GM23248 (cell line): ENCODE data around the gene UMODL1.

Experiments used
- EZH2 ChIP-seq: fragments of 200-600 bp; sonication (generic); IDR thresholded peaks from 2 replicates; pipeline ENCODE4 v1.6.1; 2018; ENCODE audit warnings: antibody characterized with exemption, mild to moderate bottlenecking; ENCODE audit not compliant: insufficient read depth, poor library complexity, severe bottlenecking
- EZH2phosphoT487 ChIP-seq: fragments of 200-600 bp; sonication (generic); IDR thresholded peaks from 2 replicates; pipeline ENCODE4 v1.6.1; 2018; ENCODE audit warnings: antibody characterized with exemption, moderate library complexity, mild to moderate bottlenecking, low read depth; ENCODE audit not compliant: insufficient read depth

DNA sequence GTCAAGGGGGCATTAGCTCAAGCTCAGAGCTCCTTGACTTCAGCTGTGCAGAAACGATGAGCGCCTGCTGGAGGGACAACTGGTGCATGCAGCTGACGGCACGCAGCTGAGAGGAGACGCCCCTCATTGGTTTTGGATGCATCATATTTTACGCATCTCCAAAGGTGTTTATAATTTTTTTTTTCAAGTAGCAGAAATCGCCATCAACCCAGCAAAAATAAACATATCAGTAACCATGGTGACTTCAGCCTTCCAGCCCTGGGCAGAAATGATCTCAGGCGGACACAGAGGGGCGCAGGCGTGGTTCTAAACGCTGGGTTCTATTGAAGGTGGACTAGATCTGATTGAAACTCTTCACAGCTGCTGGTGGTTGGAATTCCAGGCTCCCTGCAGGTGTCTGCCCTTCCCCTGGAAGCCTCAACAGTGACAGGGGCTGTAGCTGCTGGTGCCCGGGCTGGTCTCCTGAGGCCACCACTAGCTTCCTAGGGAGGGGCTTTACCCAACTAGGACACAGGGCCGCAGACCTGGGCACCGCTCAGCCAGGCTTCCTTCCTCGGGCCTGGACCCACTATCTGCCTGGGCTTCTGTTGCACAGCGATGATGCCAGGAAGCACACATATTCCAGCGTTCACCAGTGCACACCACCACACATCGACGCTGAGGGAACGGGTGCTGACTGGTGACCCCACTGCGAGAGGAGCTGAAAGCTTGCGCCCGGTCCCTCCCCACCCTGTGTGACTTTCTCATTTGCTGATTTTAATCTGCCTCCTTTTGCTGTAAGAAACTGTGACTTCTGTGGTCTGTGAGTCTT, 84.1 kb downstream of the UMODL1 start:
- TF ChIP-seq EZH2 (no peak), EZH2phosphoT487 (no peak)
